GM18520 (cell line): ENCODE results near the gene CHCHD10.
"Not testable (repeated sequence)": the region's sequence is repeated elsewhere in the genome, so short reads cannot be mapped to it uniquely, and the experiment has no call there.

ENCODE experiments used
- ATAC-seq: cut with Tn5 transposase; IDR thresholded peaks from one replicate; pipeline ENCODE4 v1.9.1; 2021; ENCODE audit not compliant: unreplicated experiment

The CHCHD10 gene

GRCh38 chr22:23751441-23751996 lies 16.3 kb downstream of the CHCHD10 start:
- ATAC-seq: peak; percentile 11

GRCh38 chr22:23750714-23751440 lies 16.9 kb downstream of the CHCHD10 start, which contains the start of gene ZNF70:
Gene ZNF70, minus strand, starts transcription at chr22:23751112. Its CDS starts 5,972 bp downstream, at chr22:23745140.
- peak; percentile 90 for ATAC-seq

GRCh38 chr22:23750367-23750713 lies 17.4 kb downstream of the CHCHD10 start:
- no peak for ATAC-seq

- no peak for ATAC-seq
Measured at GRCh38 chr22:23749841-23750301, 17.9 kb downstream of the CHCHD10 start.

GRCh38 chr22:23745791-23746190 lies 22.0 kb downstream of the CHCHD10 start:
- no peak for ATAC-seq

- ATAC-seq: no peak
Measured at GRCh38 chr22:23744485-23744884, 23.3 kb downstream of the CHCHD10 start.

- no peak for ATAC-seq
Measured at GRCh38 chr22:23744001-23744400, 23.8 kb downstream of the CHCHD10 start.

GRCh38 chr22:23743303-23743705 lies 24.5 kb downstream of the CHCHD10 start:
- ATAC-seq: no peak

GRCh38 chr22:23742505-23743264 lies 25.1 kb downstream of the CHCHD10 start:
- no peak for ATAC-seq

GRCh38 chr22:23737696-23738095 lies 30.1 kb downstream of the CHCHD10 start:
- ATAC-seq: no peak

- not testable (repeated sequence) for ATAC-seq
Measured at GRCh38 chr22:23728108-23728507, 39.7 kb downstream of the CHCHD10 start.

- ATAC-seq: no peak
Measured at GRCh38 chr22:23722724-23723123, 45.0 kb downstream of the CHCHD10 start.

- ATAC-seq: no peak
Measured at GRCh38 chr22:23722160-23722559, 45.6 kb downstream of the CHCHD10 start.

- ATAC-seq: no peak
Measured at GRCh38 chr22:23720855-23721254, 46.9 kb downstream of the CHCHD10 start.

GRCh38 chr22:23718371-23719165 lies 49.2 kb downstream of the CHCHD10 start:
- ATAC-seq: no peak

- no peak for ATAC-seq
Measured at GRCh38 chr22:23716811-23717801, 50.7 kb downstream of the CHCHD10 start.
